CD14-positive monocyte (primary cell): Measurements from ENCODE around the gene URB2. TPM values are rescaled to one million over a fixed set of nuclear protein-coding genes. Genes with fewer than 3 reads are reported as not detected.

Experiments used
- DNase-seq, 3 donors: peaks; one replicate each; pipeline ENCODE4 v3.0.0-alpha.2; 2011 to 2022
- H2AFZ ChIP-seq: 2 replicates; pipeline ENCODE4 v1.6.0; 2012; ENCODE audit warnings: mild to moderate bottlenecking, low read depth, low read length, inconsistent platforms; ENCODE audit not compliant: insufficient read depth, poor library complexity, severe bottlenecking
- H3K27ac ChIP-seq, 2 donors: 1 replicate in 1 of 2; 2 replicates in 1 of 2; pipeline ENCODE4 v1.5.1; 2012 to 2013; ENCODE audit warnings: low read length in 2 of 2, control low read depth in 1 of 2, inconsistent platforms in 1 of 2, low read depth in 1 of 2, mild to moderate bottlenecking in 1 of 2
- H3K27me3 ChIP-seq, 2 donors: one replicate each; pipeline versions ENCODE4 v1.6.0 to v1.6.1; 2011 to 2013; ENCODE audit warnings: low read length in 2 of 2; ENCODE audit not compliant: control insufficient read depth in 2 of 2, insufficient read depth in 2 of 2
- H3K36me3 ChIP-seq, 2 donors: replicated peaks in 1 of 2; 1 replicate in 1 of 2; 2 replicates in 1 of 2; pipeline versions ENCODE4 v1.5.1 to v1.6.1; 2012 to 2013; ENCODE audit warnings: low read length in 2 of 2, control low read depth in 1 of 2, inconsistent platforms in 1 of 2, mild to moderate bottlenecking in 1 of 2; ENCODE audit not compliant: insufficient read depth in 2 of 2, control insufficient read depth in 1 of 2
- H3K4me1 ChIP-seq, 2 donors: 1 replicate in 1 of 2; 2 replicates in 1 of 2; pipeline versions ENCODE4 v1.5.1 to v1.6.1; 2012 to 2013; ENCODE audit warnings: low read length in 2 of 2, control low read depth in 1 of 2, inconsistent platforms in 1 of 2, mild to moderate bottlenecking in 1 of 2, moderate library complexity in 1 of 2; ENCODE audit not compliant: insufficient read depth in 2 of 2, control insufficient read depth in 1 of 2
- H3K4me2 ChIP-seq: replicated peaks from 2 replicates; pipeline ENCODE3; 2012; ENCODE audit warnings: low read length, moderate library complexity, mild to moderate bottlenecking; ENCODE audit not compliant: poor library complexity, severe bottlenecking; ENCODE audit errors: extremely low read depth
- H3K4me3 ChIP-seq, 3 experiments: fragments of 200-600 bp in 1 of 3; sonication (generic) in 1 of 3; replicated peaks in 1 of 3; 1 replicate in 2 of 3; 2 replicates in 1 of 3; pipeline ENCODE4 v1.5.1; 2011 to 2013; ENCODE audit warnings: low read length in 3 of 3, mild to moderate bottlenecking in 3 of 3, control low read depth in 2 of 3, low read depth in 2 of 3, inconsistent platforms in 1 of 3, moderate library complexity in 1 of 3
- H3K79me2 ChIP-seq: 2 replicates; pipeline ENCODE4 v1.6.0; 2012; ENCODE audit warnings: mild to moderate bottlenecking, control low read depth, inconsistent platforms, low read length, moderate library complexity; ENCODE audit not compliant: insufficient read depth
- H3K9ac ChIP-seq: 2 replicates; pipeline ENCODE4 v1.6.0; 2017; ENCODE audit warnings: low read length, mild to moderate bottlenecking; ENCODE audit not compliant: insufficient read depth, poor library complexity, severe bottlenecking
- H3K9me3 ChIP-seq, 2 donors: replicated peaks in 1 of 2; 1 replicate in 1 of 2; 2 replicates in 1 of 2; pipeline versions ENCODE4 v1.5.1 to v1.6.1; 2012 to 2013; ENCODE audit warnings: low read length in 2 of 2, control low read depth in 1 of 2; ENCODE audit not compliant: control insufficient read depth in 1 of 2, insufficient read depth in 1 of 2
- H4K20me1 ChIP-seq: 2 replicates; pipeline ENCODE4 v1.6.0; 2012; ENCODE audit warnings: mild to moderate bottlenecking, low read length, control low read depth, moderate library complexity; ENCODE audit not compliant: insufficient read depth
- H3K27ac Mint-ChIP-seq, 7 donors: one replicate each; pipeline ENCODE4 v1.8.0; 2020; ENCODE audit warnings: mild to moderate bottlenecking in 7 of 7, mixed read lengths in 7 of 7, moderate library complexity in 6 of 7, inconsistent platforms in 2 of 7
- H3K27me3 Mint-ChIP-seq, 3 donors: one replicate each; pipeline ENCODE4 v1.8.0; 2021 to 2022; ENCODE audit warnings: low read depth in 3 of 3, mild to moderate bottlenecking in 3 of 3, mixed read lengths in 3 of 3, moderate library complexity in 3 of 3, inconsistent platforms in 1 of 3
- H3K36me3 Mint-ChIP-seq, 2 donors: one replicate each; pipeline ENCODE4 v1.8.0; 2020; ENCODE audit warnings: mixed read lengths in 2 of 2, inconsistent platforms in 1 of 2, mild to moderate bottlenecking in 1 of 2
- H3K4me1 Mint-ChIP-seq: one replicate; pipeline ENCODE4 v1.8.0; 2020; ENCODE audit warnings: mild to moderate bottlenecking, mixed read lengths
- H3K4me3 Mint-ChIP-seq, 2 donors: one replicate each; pipeline ENCODE4 v1.8.0; 2020; ENCODE audit warnings: mild to moderate bottlenecking in 2 of 2, mixed read lengths in 2 of 2, moderate library complexity in 1 of 2
- H3K9me3 Mint-ChIP-seq, 7 donors: one replicate each; pipeline ENCODE4 v1.8.0; 2020 to 2022; ENCODE audit warnings: mixed read lengths in 7 of 7, mild to moderate bottlenecking in 6 of 7, moderate library complexity in 6 of 7, inconsistent platforms in 2 of 7
- WGBS: methylation state at CpG from one replicate; pipeline ENCODE4 v1.1.5; 2013; ENCODE audit warnings: missing lambda C conversion rate; ENCODE audit not compliant: insufficient coverage; 5-methylcytosine and 5-hydroxymethylcytosine counted together
- intact Hi-C, 2 donors: fragments of 100-400 bp; cut with micrococcal nuclease; formaldehyde crosslinking; loops; one replicate each; pipeline versions ENCODE4 v1.15.0 to v1.15.1; 2023
- polyA plus RNA-seq, 3 donors: library from polyadenylated mRNA; depleted of rRNA in 1 of 3; unstranded in 2 of 3; stranded (reverse) in 1 of 3; fragments of 300-500 nt in 2 of 3; fragments of >200 nt in 1 of 3; fragmentation: Illumina TruSeq in 2 of 3; gene quantifications; 1 replicate in 2 of 3; 2 replicates in 1 of 3; pipeline ENCODE4 v1.2.3, GENCODE V29; 2012 to 2021
- TF ChIP-seq, protein P1 (sequence below): fragments of 200-600 bp; IDR thresholded peaks from one replicate; pipeline ENCODE4 v1.8.0; 2022; ENCODE audit warnings: antibody characterized with exemption, mild to moderate bottlenecking

Gene URB2
- polyA plus RNA-seq, 3 donors, result 0.79 to 2.8 (median 1.5) TPM

GRCh38 chr1:229674042-229674441 is 48.0 kb downstream of the URB2 start:
- Histone ChIP-seq H4K20me1 (no peaks in the 10 kb centered on the region), H3K9ac (no peak overlapping the region), H3K27me3 (no peaks in the 10 kb centered on the region), H3K79me2 (no peaks in the 10 kb centered on the region), H3K9me3 (no peaks in the 10 kb centered on the region), H2AFZ (no peak overlapping the region), H3K4me3 (no peak overlapping the region), H3K4me2 (no peak overlapping the region), H3K4me1 (no peaks in the 10 kb centered on the region), H3K27ac (no peak overlapping the region), H3K36me3 (no peaks in the 10 kb centered on the region)
- no peak overlapping the region for H3K4me3 Mint-ChIP-seq
- no peaks in the 10 kb centered on the region for H3K4me1 Mint-ChIP-seq
- H3K27ac Mint-ChIP-seq, result no peak overlapping the region
- no peaks in the 10 kb centered on the region for H3K36me3 Mint-ChIP-seq
- H3K9me3 Mint-ChIP-seq, result peaks cover 0 to 1% (median 0%) of the 10 kb centered on the region in 7 donors
- intact Hi-C loops, result no loop called here
- TF ChIP-seq, protein P1, sequence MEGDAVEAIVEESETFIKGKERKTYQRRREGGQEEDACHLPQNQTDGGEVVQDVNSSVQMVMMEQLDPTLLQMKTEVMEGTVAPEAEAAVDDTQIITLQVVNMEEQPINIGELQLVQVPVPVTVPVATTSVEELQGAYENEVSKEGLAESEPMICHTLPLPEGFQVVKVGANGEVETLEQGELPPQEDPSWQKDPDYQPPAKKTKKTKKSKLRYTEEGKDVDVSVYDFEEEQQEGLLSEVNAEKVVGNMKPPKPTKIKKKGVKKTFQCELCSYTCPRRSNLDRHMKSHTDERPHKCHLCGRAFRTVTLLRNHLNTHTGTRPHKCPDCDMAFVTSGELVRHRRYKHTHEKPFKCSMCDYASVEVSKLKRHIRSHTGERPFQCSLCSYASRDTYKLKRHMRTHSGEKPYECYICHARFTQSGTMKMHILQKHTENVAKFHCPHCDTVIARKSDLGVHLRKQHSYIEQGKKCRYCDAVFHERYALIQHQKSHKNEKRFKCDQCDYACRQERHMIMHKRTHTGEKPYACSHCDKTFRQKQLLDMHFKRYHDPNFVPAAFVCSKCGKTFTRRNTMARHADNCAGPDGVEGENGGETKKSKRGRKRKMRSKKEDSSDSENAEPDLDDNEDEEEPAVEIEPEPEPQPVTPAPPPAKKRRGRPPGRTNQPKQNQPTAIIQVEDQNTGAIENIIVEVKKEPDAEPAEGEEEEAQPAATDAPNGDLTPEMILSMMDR, result no peak
- 100% methylated on average over 1 of the region's 5 CpGs for WGBS
- DNase-seq, result no peak
- H3K27me3 Mint-ChIP-seq, result peaks cover 2% of the 10 kb centered on the region in 3 donors

DNA sequence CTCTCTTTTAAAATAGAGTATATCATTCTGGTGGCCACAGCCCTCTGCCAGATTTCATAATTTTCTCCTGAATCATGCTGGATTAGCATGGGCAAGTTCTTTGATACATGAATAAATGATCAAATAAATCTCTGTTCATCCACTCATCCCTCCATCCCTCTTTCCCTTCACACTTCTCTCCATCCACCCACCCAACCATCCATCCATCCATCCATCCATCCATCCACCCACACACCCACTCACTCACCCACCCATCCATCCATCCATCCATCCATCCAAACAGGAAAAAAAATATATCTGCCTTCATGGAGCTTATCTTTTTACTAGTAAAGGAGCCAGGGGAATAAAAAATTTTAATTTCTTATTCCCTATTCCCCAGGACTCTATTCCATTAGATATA is 49.3 kb downstream of the URB2 start:
- Mint-ChIP-seq H3K9me3 (peaks cover 0 to 3% (median 0%) of the 10 kb centered on the region in 7 donors), H3K4me1 (no peaks in the 10 kb centered on the region), H3K36me3 (no peaks in the 10 kb centered on the region), H3K4me3 (no peak overlapping the region), H3K27me3 (peaks cover 2% of the 10 kb centered on the region in 3 donors), H3K27ac (peak overlapping the region in 1 of 7 donors; percentile 36)
- no peaks in the 10 kb centered on the region for H3K9me3 ChIP-seq
- TF ChIP-seq, protein P1, result no peak
- H3K4me2 ChIP-seq, result no peak overlapping the region
- no peak overlapping the region for H3K4me3 ChIP-seq
- H3K9ac ChIP-seq, result no peak overlapping the region
- H2AFZ ChIP-seq, result no peak overlapping the region
- DNase-seq, result no peak
- no peaks in the 10 kb centered on the region for H3K36me3 ChIP-seq
- H3K27me3 ChIP-seq, result no peaks in the 10 kb centered on the region
- intact Hi-C loops, result no loop called here
- no peak overlapping the region for H3K27ac ChIP-seq
- no peaks in the 10 kb centered on the region for H3K4me1 ChIP-seq
- H3K79me2 ChIP-seq, result no peaks in the 10 kb centered on the region
- no peaks in the 10 kb centered on the region for H4K20me1 ChIP-seq
